ENCODE data around the gene GDF7.
"Not testable (repeated sequence)": the region's sequence is repeated elsewhere in the genome, so short reads cannot be mapped to it uniquely, and the experiment has no call there.

GDF7 gene

DNA sequence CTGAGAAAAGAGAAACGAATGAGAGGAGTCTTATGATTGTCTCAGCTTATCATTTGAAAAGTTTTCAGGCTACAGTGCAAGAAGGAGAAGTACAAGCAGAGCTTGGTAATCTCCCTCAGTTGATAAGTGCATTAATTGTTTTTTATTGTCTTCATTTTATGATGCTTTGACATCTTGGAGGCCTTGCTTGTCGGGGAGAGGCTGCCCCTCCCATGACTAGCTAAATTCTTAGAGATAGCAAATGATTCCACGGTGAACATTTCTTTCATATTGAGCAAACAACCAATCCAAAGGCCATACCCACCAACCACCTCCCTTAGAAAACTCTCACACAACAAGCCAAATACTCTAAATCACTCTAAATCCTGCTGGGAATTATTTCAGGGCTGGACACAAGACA is 39.8 kb downstream of the GDF7 start:
- DNase-seq, result no peak

DNA sequence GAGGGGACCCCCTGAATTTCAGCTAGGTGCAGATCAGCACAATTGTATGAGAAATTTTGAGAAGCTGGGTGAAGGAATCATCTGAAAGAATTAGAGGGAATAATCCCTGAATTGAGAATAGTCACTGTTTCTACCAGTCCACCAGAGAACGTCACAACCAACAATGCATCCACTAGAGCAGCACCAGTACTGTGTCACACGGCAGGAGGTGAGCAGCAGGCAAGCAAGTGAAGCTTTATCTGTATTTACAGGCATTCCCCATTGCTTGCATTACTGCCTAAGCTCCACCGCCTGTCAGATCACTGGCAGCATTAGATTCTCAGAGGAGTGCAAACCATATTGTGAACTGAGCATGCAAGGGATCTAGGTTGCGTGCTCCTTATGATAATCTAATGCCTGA is 40.7 kb downstream of the GDF7 start:
- DNase-seq, result no peak

DNA sequence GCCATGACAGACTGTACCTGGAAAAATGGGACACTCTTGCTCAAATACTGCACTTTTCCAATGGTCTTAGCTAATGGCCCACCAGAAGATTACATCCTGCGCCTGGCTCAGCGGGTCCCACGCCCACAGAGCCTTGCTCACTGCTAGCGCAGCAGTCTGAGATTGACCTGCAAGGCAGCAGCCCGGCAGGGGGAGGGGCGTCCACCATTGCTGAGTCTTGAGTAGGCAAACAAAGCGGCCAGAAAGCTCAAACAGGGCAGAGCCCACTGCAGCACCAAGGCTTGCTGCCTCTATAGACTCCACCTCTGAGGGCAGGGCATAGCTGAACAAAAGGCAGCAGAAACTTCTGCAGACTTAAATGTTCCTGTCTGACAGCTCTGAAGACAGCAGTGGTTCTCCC is 44.7 kb downstream of the GDF7 start:
- DNase-seq, result not testable (repeated sequence)

DNA sequence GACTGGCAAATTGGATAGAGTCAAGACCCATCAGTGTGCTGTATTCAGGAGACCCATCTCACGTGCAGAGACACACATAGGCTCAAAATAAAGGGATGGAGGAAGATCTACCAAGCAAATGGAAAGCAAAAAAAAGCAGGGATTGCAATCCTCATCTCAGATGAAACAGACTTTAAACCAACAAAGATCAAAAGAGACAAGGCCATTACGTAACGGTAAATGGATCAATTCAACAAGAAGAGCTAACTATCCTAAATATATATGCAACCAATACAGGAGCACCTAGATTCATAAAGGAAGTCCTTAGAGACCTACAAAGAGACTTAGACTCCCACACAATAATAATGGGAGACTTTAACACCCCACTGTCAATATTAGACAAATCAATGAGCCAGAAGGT is 46.6 kb downstream of the GDF7 start:
- DNase-seq, result not testable (repeated sequence)

DNA sequence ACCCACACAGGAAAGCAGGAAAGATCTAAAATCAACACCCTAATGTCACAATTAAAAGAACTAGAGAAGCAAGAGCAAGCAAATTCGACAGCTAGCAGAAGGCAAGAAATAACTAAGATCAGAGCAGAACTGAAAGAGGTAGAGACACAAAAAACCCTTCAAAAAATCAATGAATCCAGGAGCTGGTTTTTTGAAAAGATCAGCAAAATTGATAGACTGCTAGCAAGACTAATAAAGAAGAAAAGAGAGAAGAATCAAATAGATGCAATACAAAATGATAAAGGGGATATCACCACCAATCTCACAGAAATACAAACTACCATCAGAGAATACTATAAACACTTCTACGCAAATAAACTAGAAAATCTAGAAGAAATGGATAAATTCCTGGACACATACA is 47.5 kb downstream of the GDF7 start:
- DNase-seq, result not testable (repeated sequence)

DNA sequence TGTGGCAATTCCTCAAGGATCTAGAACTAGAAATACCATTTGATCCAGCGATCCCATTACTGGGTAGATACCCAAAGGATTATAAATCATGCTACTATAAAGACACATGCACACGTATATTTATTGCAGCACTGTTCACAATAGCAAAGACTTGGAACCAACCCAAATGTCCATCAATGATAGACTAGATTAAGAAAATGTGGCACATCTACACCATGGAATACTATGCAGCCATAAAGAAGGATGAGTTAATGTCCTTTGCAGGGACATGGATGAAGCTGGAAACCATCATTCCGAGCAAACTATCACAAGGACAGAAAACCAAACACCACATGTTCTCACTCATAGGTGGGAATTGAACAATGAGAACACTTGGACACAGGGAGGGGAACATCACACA is 49.2 kb downstream of the GDF7 start:
- DNase-seq, result not testable (repeated sequence)

DNA sequence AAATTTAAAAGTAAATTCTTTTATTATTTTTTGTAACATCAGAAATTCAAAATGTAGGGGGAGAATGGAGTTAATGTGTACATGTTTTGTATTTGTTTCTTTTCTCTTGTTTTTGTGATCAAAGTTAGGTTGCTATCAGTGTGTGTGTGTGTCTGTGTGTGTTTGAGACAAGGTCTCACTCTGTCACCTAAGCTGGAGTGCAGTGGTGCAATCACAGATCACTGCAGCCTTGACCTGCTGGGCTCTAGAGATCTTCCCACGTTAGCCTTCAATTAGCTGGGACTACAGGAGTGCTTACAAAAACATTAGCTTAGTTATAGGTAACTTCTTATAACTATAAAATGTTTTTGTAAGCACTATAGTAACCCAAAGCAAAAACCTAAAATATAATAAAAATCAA is 50.7 kb downstream of the GDF7 start:
- no peak for DNase-seq

DNA sequence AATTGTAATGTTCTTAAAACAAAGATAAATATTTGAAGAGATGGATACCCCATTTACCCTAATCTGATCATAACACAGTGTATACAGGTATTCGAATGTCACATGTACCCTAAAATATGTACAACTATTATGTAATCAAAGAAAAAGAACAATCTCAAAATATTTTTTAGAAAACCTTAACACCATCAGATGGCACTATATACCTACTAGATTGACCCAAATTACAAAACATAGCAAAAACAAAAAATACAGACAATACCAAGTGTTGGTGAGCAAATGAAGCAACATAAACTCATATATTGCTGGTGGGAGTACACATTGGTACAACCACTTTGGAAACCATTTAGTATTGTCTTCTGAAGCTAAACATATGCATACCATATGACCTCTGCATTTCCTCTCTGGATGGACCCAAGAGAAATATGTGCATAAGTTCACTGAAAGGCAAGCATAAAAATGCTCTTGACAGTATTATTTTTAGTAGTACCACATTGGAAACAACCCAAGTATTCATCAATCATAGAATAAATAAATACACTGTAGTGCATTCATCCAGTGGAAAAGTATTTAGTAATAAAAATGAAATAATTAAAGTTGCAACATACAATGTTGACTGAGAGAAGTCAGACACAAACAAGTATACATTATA is 55.8 kb downstream of the GDF7 start:
- no peak for DNase-seq

DNA sequence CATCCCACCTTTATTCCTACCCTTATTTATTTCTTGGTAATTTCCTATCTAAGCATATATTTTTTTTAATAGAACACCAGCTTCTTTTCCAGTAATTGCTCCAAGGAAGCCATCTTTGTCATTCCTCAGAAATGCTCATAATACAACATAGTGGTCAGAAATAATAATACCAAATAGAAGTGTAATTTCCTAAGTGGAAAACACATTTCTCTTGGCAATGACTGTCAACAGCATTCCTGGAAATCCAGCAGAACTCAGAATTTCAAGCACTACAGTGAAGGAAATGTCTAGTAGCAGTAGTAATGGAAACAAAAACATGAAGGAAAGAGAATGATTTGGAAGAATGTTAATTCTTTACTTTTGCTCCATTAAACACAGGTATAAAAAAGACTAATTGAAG is 56.6 kb downstream of the GDF7 start:
- DNase-seq, result no peak

DNA sequence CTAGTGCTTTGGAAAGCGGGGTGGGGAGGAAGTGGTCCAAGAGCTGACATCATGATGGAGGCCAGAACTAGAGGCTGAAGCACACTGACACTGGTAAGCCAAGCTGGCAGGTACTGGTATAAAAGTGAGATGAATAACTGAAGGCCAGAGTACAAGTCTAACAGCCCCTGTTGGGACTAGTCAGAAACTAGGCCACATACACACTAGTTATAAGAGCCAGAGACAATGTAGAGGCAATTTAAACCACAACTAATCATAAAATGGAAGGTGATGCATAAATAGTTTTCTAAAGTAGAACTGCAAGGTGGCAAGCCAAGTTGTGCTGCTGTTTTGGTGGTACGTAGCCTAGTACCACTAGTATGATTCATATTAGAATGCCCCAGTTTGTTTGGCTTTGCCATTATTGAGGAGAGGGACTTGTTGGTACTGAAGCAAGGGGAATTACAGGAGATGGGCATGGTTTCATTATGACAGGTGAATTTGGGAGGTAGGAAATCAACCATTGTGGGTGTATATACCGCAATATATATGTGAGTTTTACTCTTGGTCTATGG is 57.6 kb downstream of the GDF7 start:
- DNase-seq, result no peak

DNA sequence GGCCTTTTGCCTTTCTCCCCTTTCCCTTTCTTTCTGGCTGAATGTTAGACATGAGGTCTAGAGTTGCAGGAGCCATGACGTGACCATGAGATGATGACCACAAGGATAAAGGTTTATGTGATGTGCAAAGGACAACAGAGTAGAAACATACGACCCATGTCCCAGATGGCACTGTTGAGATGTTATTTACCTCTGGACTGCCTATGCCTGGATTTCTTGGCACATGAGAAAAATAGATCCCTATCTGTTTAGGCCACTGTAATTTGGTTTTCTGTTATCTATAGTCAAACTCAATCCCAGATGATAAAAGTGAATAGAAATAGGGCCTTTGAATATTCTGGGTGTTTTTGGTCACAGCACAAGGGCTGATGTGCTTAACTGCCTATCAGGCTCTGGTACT is 58.8 kb downstream of the GDF7 start:
- DNase-seq, result no peak

DNA sequence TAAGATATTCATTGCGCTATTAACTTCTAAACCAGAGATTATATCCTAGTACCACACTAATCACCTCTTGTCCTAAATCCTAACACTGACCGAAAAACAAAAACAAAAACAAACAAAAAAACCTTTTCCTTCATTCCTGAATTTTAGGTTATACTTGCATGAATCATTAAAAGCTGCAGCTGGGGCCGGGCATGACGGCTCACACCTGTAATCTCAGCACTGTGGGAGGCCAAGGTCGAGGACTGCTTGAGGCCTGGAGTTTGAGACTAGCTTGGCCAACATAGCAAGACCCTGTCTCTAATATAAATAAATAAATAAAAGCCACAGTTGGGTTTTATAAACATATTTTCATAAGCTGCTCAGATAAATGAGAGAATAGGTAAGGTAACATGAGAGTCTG is 60.0 kb downstream of the GDF7 start:
- DNase-seq, result no peak

DNA sequence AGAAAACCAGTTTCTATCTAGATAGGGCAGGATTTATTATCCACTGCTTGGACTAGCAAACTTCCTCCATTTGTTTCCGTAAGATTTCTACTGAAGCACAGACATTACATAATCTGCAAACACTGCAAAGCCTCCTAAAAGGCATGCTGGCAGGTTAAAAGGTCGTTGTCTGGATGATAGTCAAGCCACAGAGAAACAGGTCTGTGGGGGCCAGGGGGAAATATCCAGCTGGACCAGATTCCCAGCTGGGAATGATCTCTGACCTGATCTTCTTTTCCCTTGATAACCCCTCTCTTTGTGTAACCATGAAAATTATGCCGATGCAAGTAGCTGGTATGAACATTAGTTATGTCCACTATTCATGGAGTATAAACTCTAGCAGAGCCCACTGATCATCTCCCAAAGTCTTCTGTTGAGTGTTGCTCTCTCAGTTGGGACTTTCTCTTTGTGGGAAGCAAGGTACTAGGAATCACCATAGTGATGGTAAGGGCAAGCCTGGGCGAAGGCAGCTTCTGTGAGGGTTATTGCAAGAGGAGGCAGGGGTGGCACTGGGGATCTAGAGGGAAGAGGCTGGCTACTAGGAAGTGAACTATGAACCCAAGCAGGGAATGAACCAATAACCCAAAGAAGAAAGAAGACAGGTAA is 61.3 kb downstream of the GDF7 start:
- peak in 1 of 2 experiments; percentile 10 for DNase-seq

All from Kasumi-1 (cell line).